ENCODE data around the gene TCF7L2.

- TF ChIP-seq CTCF (IDR thresholded peaks at IDR 0.05; ENCODE audit: low read depth, low read length) (no peak), EZH2phosphoT487 (IDR thresholded peaks at IDR 0.05; ENCODE audit: low read depth) (no peak)
Observed at GRCh38 chr10:113113241-113113640, 163.2 kb downstream of the TCF7L2 start.

Data from OCI-LY3 (cell line).